CD4-positive, alpha-beta T cell treated with Interferon gamma for 1 hour (primary cell): ENCODE results near the gene ADM5.
A peak's percentile ranks its signal among the peaks of the same experiment; 100 is the strongest.

Source experiments
- DNase-seq: peaks from one replicate; pipeline ENCODE4 v3.0.0-alpha.2; 2020

Gene ADM5

DNA sequence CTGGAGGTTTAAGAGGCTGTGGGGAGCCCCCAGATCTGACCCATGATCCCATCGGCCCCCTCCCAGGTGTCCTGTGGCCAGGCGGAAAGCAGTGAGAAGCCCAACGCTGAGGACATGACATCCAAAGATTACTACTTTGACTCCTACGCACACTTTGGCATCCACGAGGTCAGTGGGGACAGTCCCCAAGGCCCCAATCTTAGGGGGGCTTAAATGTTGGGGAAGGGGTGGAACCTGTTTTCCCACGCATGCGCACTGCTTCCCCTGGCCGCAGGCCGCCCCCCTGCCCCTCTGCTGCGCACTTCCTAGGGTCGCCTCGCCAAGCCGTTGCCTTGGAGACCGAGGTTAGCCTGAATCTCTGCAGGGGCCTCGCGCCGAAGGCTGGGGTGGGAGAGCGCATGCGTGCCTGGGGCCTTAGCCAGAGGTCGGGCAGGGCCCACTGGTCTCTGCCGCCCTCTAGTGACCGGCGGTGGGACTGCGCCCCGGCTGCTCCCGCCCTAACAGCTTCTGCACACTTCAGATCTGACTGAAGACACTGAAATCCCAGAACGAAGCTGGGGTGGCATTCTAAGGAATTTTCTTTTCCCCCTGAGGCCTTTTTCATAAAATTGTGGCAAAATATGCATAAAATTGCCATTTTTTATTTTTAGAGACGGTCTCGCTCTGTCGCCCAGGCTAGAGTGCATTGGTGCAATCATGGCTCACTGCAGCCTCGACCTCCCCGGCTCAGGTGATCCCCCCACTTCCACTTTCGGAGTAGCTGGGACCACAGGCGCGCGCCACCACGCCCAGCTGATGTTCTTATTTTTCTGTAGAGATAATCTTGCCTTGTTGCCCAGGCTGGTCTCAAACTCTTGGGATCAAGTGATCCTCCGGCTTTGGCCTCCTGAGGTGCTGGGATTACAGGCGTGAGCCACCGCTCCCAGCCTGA, 8.7 kb upstream of the ADM5 start:
- DNase-seq, result peak; percentile 90

DNA sequence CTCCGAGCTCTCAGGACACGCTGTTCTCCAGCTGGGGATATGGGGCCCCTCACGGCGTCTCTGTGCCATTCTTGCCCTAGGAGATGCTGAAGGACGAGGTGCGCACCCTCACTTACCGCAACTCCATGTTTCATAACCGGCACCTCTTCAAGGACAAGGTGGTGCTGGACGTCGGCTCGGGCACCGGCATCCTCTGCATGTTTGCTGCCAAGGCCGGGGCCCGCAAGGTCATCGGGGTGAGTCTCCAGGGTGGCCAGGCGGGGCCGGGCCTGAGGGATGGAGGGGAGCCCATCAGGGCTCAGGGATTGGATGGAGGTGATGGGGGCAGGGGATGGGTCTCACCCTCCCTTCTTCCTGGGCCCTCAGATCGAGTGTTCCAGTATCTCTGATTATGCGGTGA, 7.6 kb upstream of the ADM5 start:
- DNase-seq, result no peak

DNA sequence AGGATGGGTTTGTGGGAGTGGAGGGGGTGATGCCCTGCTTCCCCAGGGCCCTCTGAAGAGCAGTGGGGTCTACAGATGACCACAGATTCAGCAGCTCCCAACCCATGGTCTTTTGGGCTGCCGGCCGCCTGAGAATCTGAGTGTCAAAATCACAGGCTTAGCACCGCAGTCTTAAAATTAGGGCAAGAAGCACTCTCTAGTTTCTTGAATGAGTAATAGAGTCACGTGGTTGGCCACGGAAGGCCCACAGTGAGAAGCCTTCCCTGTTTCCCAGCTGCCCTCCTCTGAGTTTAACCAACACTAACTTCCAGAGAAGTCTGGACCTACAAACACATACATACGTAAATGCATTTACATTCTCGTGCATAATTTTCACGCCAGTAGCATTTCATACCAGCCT, 7.1 kb upstream of the ADM5 start:
- DNase-seq, result no peak

DNA sequence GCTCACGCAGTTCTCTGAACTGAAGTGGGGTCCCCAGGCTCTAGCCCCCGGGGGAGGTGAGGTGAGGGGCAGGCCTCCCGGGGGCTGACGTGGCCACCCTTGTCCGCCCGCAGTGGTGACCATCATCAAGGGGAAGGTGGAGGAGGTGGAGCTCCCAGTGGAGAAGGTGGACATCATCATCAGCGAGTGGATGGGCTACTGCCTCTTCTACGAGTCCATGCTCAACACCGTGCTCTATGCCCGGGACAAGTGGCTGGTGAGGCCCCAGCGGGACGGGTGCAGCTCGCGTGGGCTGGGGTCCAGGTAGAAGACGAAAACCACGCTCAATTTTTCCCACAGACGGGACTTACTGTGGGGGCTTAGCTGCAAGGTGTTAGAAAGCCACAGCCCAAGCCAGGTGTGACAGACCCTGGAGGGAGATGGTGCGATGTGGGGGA, 5.6 kb upstream of the ADM5 start:
- no peak for DNase-seq

DNA sequence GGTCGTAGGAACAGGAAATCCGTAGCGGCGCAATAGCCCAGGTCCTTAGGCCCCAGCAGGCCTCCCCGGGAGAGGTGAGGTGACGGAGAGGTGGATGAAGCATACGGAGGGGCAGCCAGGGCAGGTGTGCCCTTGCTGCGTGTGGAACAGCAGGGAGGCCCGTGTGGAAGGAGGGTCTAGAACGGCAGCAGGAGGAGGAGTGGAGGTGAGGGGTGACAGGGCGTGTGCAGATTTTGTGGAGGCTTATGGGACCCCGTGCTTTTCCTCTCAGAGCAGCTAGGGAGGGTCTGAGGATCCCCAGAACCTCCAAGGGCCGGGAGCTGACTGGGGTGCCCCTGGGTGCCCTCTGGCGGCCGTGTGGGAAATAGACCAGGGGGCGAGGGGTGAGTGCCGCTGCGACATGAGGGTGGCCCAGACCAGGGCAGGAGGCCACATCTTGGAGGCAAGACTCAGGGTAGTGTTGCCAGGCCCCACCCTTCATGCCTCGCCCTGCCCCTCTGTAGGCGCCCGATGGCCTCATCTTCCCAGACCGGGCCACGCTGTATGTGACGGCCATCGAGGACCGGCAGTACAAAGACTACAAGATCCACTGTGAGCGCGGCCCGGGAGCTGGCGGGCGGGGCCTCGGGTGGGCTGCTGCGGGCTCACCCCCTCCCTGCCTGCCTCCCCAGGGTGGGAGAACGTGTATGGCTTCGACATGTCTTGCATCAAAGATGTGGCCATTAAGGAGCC, 5.0 kb upstream of the ADM5 start:
- no peak for DNase-seq

DNA sequence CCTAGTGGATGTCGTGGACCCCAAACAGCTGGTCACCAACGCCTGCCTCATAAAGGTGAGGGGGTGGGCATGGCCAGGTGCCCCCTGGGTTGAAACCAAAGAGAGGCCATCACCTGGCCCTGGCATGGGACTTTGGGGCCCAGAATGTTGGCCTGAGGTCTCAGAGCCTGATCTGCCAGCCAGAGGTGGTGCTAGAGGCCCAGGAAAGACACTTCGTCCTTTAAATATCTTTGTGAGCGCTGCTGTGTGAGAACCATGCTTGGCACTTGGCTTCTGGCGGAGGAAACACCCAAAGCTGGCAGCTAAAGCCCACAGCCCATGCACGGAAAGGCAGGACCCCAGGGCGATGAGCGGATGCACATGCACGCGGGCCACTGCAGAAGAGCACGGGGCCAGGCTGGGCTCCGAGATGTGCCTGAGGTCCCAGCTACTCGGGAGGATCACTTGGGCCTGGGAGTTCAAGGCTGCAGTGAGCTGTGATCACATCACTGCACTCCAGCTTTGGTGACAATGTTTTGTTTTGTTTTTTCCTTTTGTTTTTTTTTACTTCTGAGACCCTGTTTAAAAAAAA, 4.3 kb upstream of the ADM5 start:
- no peak for DNase-seq

DNA sequence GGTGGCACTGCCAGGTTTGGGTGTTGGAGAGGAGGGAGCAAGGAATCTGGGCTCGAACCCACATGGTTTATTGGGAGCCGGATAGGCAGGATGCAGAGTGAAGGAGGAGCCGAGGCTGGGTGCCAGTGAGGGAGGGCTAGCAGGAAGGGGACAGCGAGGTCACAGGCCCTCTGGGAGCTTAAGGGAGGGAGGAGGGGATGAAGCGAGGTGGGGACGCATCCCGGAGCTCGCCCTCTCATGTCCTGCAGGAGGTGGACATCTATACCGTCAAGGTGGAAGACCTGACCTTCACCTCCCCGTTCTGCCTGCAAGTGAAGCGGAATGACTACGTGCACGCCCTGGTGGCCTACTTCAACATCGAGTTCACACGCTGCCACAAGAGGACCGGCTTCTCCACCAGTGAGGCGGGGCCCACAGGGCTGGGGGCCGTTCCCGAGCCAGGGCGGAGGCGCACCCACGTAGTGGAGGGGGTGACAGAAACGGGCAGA, 3.5 kb upstream of the ADM5 start:
- no peak for DNase-seq

DNA sequence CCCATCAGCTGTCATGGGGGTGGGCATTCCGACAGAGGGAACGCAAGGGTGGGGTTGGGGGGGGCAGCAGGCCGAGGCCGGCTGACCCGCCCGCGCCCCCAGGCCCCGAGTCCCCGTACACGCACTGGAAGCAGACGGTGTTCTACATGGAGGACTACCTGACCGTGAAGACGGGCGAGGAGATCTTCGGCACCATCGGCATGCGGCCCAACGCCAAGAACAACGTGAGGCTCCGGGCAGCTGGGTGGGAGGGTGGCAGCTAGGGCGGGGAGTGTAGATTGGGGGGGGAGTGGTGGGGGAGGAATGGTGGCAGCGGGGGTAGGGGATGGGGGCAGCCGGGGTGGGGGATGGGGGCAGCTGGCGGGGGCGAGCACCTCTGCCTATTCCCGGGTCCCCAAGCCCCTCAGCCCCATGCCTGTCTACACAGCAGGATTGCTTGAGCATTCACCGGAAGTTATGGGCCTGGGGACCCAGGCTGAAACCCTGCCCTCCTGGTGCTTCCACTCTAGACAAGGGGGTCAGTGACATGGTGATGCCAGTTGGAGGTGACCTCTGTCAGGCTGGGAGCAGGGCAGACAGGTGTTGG, 2.8 kb upstream of the ADM5 start:
- DNase-seq, result no peak

DNA sequence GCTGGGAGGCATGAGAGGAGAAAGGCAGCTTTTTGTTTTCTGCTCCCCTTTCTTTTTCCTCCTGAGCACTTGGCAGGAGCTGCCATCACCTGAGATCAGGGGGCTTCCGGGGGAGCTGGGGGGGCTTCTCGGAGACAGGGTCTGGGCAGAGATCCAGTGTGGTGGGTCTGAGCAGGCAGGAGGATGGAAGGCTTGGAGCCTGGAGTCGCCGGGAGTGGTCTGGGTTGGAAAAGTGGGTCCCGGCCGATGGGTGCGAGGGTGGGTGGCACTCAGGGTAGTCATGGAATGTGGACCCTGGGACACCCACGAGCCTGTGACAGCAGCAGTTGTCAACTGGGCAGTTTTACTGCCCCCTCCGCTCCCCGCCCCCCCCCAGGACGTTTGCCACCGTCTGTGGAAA, 2.2 kb upstream of the ADM5 start:
- no peak for DNase-seq

DNA sequence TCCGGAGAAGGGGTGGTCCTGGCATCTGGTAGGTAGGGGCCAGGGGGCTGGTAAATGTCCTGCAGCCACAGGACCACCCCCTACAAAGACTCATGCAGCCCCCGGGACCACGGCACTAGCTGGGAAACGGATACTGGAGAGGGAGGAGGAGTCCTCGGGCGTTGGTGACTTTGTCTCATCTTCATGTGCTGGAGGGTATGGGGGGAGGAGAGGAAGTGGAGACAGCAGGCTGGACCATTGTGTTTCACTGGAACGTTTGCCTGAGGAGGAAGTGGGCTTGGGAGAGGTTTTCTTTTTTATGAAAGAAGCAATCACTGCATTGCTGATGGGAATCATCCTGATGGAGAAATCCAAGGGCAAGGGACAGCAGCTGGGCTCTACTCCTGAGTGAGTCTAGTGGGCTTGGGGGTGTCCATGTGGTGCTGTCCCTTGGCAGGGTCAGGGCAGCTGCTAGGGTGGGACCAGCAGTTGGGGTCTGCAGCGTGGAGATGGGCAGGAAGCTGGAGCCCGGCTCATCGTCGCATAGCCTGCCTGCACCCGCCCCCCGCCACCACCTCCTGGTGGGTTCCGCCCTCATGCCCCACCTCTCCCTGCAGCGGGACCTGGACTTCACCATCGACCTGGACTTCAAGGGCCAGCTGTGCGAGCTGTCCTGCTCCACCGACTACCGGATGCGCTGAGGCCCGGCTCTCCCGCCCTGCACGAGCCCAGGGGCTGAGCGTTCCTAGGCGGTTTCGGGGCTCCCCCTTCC, 1.7 kb upstream of the ADM5 start:
- no peak for DNase-seq

DNA sequence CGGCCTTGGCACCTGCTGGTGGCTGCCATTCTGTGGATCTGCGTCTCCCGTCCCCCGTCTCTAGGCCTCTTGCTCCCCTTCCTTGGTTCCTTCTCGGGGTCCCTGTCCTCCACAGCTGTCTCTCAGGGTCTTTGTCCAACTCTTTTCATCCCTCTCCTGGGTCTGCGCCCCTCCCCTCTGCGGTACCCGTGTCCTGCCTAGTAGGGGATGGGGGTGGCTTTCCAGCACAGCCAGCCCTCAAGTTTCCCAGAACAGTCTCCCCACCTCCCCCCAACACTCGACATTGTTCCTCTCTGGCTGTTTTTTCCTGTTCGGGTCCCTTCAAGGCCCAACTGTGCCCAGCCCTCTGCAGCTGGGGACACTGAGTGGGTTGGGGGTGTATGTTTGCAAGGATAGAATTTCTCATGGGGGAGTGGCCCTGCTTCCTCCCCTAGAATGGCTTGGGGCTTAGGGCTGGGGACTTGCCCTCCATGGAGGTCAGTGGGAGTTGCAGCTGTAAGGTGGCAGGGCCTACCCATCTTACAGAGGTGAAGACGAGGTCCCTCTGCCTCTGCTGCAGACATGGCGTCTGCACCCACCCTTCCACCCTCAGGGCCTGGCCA, 762 bp upstream of the ADM5 start:
- no peak for DNase-seq

DNA sequence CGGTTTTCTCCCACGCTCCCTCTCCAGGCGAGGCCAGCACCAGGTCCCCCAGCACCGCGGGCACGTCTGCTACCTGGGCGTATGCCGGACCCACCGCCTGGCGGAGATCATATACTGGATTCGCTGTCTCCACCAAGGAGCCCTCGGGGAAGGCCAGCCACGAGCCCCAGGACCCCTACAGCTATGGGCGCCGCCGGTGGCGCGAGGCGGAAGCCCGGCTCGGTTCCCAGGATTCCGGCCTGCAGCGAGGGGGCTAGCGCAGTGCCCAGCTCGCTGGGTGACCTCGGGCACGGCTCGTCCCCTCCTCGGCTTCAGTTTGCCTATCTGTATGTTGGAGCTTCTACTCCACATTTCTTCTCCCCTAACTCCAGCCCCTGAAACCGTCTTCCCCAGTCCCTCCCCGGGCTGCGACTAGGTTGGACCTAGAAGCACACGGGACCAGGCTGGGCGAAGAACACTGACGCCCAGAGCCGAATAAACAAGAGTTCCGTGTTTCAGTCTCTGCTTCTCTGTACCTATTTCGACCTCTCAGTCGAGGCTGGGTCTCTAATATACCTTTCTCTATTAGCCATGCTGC, 773 bp downstream of the ADM5 start:
- no peak for DNase-seq

DNA sequence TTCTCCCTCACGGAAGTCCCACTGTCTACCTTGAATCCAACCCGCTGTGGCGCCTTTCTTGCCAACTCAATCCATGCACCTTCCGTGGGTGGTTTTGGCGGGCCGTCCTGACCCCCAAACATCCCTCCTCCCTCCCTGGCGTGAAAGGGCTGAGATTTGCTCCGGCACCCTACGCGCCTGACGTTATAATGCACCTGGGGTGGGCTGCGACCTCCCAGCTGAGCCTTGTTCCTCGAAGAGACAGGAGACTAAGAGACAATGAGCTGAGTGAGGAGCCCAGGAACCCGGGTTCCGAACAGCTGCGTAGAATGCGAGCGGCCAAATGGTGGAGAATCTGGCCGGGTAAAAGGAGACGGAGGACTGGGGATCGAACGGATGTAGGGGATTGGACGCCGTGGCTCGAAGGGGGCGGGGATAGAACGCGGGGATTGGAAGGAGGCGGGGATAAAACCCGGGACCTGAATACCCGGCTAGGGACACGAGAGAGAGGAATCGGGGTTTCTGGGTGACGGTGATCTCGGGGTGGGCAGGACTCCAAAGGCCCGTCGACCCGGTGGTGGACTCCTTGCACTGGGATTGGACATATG, 1.4 kb downstream of the ADM5 start, which contains the start of gene CPT1C:
TSS of gene CPT1C (plus strand) at position 461 of the 587 bp plus-strand sequence. CDS start 1,137 bp downstream, outside the sequence.
- DNase-seq, result peak; percentile 52

DNA sequence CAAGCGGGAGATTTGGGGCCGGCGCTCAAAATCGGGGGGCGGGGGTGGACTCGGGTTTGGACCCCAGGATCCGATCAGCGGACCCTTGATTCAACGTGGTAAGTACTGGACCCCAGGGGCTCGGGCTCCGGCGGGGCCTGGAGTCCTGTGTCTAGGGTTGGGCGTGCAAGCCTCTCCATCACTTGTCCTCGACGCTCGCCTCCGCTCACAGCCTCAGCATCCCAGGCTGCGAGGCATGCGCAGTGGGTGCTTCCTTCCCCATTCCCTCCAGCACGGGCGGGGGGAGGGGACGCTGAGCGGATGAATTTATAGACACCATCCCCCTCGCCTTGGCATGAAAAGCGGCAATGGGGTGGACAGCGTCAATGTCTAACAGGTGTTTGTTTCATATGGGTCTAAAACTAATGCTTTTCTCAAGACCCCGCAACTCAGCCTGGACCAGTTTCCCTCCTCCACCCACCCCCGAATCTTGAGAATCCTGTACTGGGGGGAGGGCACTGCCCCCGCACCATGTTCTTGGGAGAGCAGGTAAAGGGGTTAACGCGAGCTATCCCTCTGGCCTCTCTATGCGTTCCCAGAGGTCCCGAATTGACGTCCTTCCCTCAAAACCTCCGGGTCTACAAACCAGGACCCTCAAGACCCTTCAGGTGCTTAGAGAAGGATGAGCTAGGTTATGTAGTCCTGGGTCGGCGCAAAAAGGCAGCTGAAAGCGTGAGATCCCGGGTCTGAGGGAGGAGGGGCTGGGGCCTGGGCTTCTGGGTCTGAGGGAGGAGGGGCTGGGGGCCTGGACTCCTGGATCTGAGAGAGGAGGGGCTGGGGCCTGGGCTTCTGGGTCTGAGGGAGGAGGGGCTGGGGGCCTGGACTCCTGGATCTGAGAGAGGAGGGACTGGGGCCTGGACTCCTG, 2.1 kb downstream of the ADM5 start:
- peak; percentile 29 for DNase-seq

DNA sequence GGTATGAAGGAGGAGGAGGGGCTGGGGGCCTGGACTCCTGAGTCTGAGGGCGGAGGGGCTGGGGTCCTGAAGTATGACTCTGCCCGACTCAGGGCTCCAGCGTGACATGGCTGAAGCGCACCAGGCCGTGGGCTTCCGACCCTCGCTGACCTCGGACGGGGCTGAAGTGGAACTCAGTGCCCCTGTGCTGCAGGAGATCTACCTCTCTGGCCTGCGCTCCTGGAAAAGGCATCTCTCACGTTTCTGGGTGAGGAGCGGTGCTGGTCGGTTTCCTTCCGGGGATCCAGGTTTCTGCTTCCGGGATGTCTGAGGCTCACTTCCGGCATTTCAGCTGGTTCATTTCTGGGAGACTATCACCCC, 2.7 kb downstream of the ADM5 start:
- no peak for DNase-seq

DNA sequence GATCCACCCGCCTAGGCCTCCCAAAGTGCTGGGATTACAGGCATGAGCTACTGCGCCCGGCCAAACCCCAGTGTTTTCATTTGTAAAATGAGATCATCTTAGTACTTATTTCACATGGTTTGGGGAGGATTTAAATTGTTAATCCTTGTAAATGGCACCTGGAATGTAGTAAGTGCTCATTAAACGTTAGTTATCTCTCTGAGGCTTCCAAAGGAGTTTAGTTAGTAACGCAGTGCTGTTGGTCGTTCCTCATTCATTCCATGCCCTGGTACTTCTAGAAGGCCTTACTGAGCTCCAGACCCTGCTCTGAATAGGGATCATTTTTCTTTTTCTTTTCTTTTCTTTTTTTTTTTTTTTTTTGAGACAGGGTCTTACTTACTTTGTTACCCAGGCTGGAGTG, 6.7 kb downstream of the ADM5 start:
- DNase-seq, result no peak

DNA sequence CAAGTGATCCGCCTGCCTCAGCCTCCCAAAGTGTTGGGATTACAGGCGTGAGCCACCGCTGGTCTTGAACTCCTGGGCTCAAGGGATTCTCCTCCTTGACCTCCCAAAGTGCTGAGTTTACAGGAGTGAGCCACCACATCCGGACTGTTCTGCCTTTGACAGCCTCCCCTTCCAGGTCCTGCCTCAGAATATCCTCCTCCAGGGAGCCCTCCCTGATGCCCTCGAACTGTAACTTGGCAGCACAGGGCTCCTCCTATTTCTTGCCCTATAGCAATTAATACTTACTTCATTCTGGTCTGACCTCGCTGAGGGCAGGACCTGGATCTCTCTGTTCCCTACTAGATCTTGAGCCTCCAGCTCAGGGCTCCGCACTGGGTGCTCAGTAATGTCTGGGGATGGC, 7.5 kb downstream of the ADM5 start:
- DNase-seq, result no peak

DNA sequence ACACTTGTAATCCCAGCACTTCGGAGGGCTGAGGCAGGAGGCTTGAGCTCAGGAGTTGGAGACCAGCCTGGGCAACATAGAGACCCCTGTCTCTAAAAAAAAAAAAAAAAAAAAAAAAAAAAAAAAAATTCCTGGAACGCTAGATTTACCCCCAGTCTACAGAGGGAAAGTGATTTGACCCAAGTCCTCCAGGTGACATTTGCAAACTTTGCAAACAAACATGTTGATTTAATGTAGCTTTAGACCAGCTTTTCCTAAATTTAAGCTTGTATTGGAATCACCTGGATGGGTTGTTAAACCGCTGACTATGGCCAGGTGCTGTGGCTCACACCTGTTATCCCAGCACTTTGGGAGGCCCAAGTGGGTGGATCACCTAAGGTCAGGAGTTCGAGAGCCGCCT, 10.0 kb downstream of the ADM5 start:
- DNase-seq, result no peak

DNA sequence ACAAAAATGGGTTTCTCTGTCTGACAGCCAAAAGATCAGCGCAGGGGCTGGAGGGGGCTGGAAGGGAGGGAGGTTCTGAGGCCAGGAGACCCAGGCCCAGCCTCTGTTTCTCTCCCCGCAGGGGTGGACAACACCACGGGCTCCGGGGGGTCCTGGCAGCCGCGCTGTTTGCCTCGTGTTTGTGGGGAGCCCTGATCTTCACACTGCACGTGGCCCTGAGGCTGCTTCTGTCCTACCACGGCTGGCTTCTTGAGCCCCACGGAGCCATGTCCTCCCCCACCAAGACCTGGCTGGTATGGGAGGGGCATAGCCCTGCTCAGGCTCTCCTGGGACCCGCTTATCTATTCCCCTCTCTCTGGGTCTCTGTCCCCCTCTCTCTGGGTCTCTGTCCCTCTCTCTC, 11.2 kb downstream of the ADM5 start:
- no peak for DNase-seq

DNA sequence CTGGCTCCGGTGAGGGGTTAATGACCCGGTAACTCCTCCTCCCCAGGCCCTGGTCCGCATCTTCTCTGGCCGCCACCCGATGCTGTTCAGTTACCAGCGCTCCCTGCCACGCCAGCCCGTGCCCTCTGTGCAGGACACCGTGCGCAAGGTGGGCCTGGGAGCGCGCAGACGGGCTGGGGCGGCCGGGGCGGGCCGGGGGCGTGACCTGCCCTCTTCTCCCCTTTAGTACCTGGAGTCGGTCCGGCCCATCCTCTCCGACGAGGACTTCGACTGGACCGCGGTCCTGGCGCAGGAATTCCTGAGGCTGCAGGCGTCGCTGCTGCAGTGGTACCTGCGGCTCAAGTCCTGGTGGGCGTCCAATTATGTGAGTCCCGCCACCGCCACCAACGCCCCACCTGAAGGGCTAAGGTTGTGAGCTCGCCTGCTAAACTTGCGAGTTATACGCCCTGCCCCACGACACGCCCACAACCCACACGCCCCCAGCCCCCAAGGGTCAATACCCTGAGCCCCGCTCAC, 11.9 kb downstream of the ADM5 start:
- no peak for DNase-seq
